Ectodermal cell (in vitro differentiated cells): ENCODE data around the gene NXT1.

ENCODE experiments used
- H3K27ac ChIP-seq: 2 replicates; pipeline ENCODE4 v1.7.0; 2013; ENCODE audit warnings: mild to moderate bottlenecking, low read depth, low read length; ENCODE audit not compliant: insufficient read depth, poor library complexity, severe bottlenecking
- H3K27me3 ChIP-seq: 2 replicates; pipeline ENCODE4 v1.7.0; 2013; ENCODE audit warnings: mild to moderate bottlenecking, low read length; ENCODE audit not compliant: insufficient read depth, control insufficient read depth, poor library complexity, severe bottlenecking
- H3K36me3 ChIP-seq: one replicate; pipeline ENCODE4 v1.7.0; 2013; ENCODE audit warnings: low read length; ENCODE audit not compliant: control insufficient read depth, insufficient read depth
- H3K4me1 ChIP-seq: one replicate; pipeline ENCODE4 v1.7.0; 2013; ENCODE audit warnings: low read length; ENCODE audit not compliant: control insufficient read depth, insufficient read depth
- H3K4me3 ChIP-seq: 2 replicates; pipeline ENCODE4 v1.7.0; 2013; ENCODE audit warnings: low read depth, low read length, control low read depth; ENCODE audit not compliant: insufficient read depth
- H3K9me3 ChIP-seq: 2 replicates; pipeline ENCODE4 v1.7.0; 2013; ENCODE audit warnings: mild to moderate bottlenecking, low read length, moderate library complexity; ENCODE audit not compliant: control insufficient read depth
- WGBS, 2 experiments: methylation state at CpG; one replicate each; pipeline ENCODE4 v1.1.7; 2013; ENCODE audit warnings: missing lambda C conversion rate in 2 of 2; 5-methylcytosine and 5-hydroxymethylcytosine counted together

NXT1 gene

GRCh38 chr20:23386304-23387117, 35.9 kb downstream of the NXT1 start:
- Histone ChIP-seq H3K36me3 (peaks cover 8% of the 10 kb centered on the region), H3K4me1 (no peaks in the 10 kb centered on the region), H3K9me3 (no peaks in the 10 kb centered on the region), H3K27ac (no peak overlapping the region), H3K4me3 (no peak overlapping the region), H3K27me3 (no peaks in the 10 kb centered on the region)
- WGBS, 2 experiments = 93 to 94% methylated on average over 6 of the region's 6 CpGs

- peaks cover 8% of the 10 kb centered on the region for H3K36me3 ChIP-seq
- no peak overlapping the region for H3K27ac ChIP-seq
- no peak overlapping the region for H3K4me3 ChIP-seq
- 92 to 98% methylated on average over 2 to 3 of the region's 3 CpGs for whole genome bisulfite sequencing, 2 experiments
- no peaks in the 10 kb centered on the region for H3K9me3 ChIP-seq
- H3K4me1 ChIP-seq = no peaks in the 10 kb centered on the region
- H3K27me3 ChIP-seq = no peaks in the 10 kb centered on the region
Measured at GRCh38 chr20:23387118-23387443, 36.5 kb downstream of the NXT1 start.

GRCh38 chr20:23390091-23390774, 39.6 kb downstream of the NXT1 start:
- H3K9me3 ChIP-seq = no peaks in the 10 kb centered on the region
- no peaks in the 10 kb centered on the region for H3K27me3 ChIP-seq
- no peak overlapping the region for H3K27ac ChIP-seq
- H3K4me3 ChIP-seq = no peak overlapping the region
- WGBS, 2 experiments = 91 to 100% methylated on average over 1 of the region's 1 CpG
- H3K4me1 ChIP-seq = no peaks in the 10 kb centered on the region
- H3K36me3 ChIP-seq = peaks cover 12% of the 10 kb centered on the region

GRCh38 chr20:23391707-23392310, 41.2 kb downstream of the NXT1 start:
- Histone ChIP-seq H3K4me3 (no peak overlapping the region), H3K36me3 (peaks cover 12% of the 10 kb centered on the region), H3K27ac (no peak overlapping the region), H3K9me3 (no peaks in the 10 kb centered on the region), H3K4me1 (no peaks in the 10 kb centered on the region), H3K27me3 (no peaks in the 10 kb centered on the region)
- 65 to 69% methylated on average over 1 to 4 of the region's 4 CpGs for WGBS, 2 experiments

- H3K4me3 ChIP-seq = no peak overlapping the region
- H3K36me3 ChIP-seq = peaks cover 8% of the 10 kb centered on the region
- 96 to 97% methylated on average over 4 of the region's 4 CpGs for WGBS, 2 experiments
- no peaks in the 10 kb centered on the region for H3K27me3 ChIP-seq
- H3K4me1 ChIP-seq = no peaks in the 10 kb centered on the region
- no peaks in the 10 kb centered on the region for H3K9me3 ChIP-seq
- H3K27ac ChIP-seq = no peak overlapping the region
Measured at GRCh38 chr20:23393996-23394775, 43.6 kb downstream of the NXT1 start.

GRCh38 chr20:23396950-23397627, 46.5 kb downstream of the NXT1 start:
- Histone ChIP-seq H3K27me3 (no peaks in the 10 kb centered on the region), H3K36me3 (peaks cover 8% of the 10 kb centered on the region), H3K4me3 (no peak overlapping the region), H3K9me3 (no peaks in the 10 kb centered on the region), H3K27ac (no peak overlapping the region), H3K4me1 (no peaks in the 10 kb centered on the region)
- WGBS, 2 experiments = 94 to 96% methylated on average over 6 of the region's 6 CpGs

- no peak overlapping the region for H3K27ac ChIP-seq
- H3K4me3 ChIP-seq = no peak overlapping the region
- peaks cover 8% of the 10 kb centered on the region for H3K36me3 ChIP-seq
- WGBS, 2 experiments = 90 to 98% methylated on average over 2 of the region's 2 CpGs
- H3K4me1 ChIP-seq = no peaks in the 10 kb centered on the region
- no peaks in the 10 kb centered on the region for H3K27me3 ChIP-seq
- no peaks in the 10 kb centered on the region for H3K9me3 ChIP-seq
Measured at GRCh38 chr20:23397961-23398360, 47.4 kb downstream of the NXT1 start.

GRCh38 chr20:23399568-23400241, 49.1 kb downstream of the NXT1 start:
- WGBS, 2 experiments = 88 to 92% methylated on average over 6 of the region's 6 CpGs
- H3K27ac ChIP-seq = no peak overlapping the region

GRCh38 chr20:23401051-23401450, 50.5 kb downstream of the NXT1 start:
- Histone ChIP-seq H3K27ac (no peak overlapping the region), H3K4me3 (no peak overlapping the region), H3K4me1 (no peaks in the 10 kb centered on the region), H3K36me3 (no peaks in the 10 kb centered on the region), H3K9me3 (no peaks in the 10 kb centered on the region), H3K27me3 (no peaks in the 10 kb centered on the region)
- 95% methylated on average over 5 of the region's 5 CpGs for WGBS, 2 experiments

More at GRCh38 chr20:23399568-23400241, 49.1 kb downstream of the NXT1 start:
- H3K36me3 ChIP-seq = no peaks in the 10 kb centered on the region
- H3K4me1 ChIP-seq = no peaks in the 10 kb centered on the region
- H3K9me3 ChIP-seq = no peaks in the 10 kb centered on the region
- no peaks in the 10 kb centered on the region for H3K27me3 ChIP-seq
- no peak overlapping the region for H3K4me3 ChIP-seq
